Activated CD4-positive, alpha-beta T cell treated with anti-CD3 and anti-CD28 coated beads, Interleukin-2, amount 10 ng/mL, durations not matched to agents 24 days and 14 days (primary cell): ENCODE results near the gene FOXRED1. TPM values are rescaled to one million over a fixed set of nuclear protein-coding genes. Genes with fewer than 3 reads are reported as not detected.
"Not testable (repeated sequence)": the region's sequence is repeated elsewhere in the genome, so short reads cannot be mapped to it uniquely, and the experiment has no call there.

Experiments
- DNase-seq: peaks from one replicate; pipeline ENCODE4 v3.0.0; 2022
- H3K27ac Mint-ChIP-seq: one replicate; pipeline ENCODE4 v1.8.0; 2022; ENCODE audit warnings: mild to moderate bottlenecking, mixed read lengths
- H3K27me3 Mint-ChIP-seq: one replicate; pipeline ENCODE4 v1.8.0; 2022; ENCODE audit warnings: mixed read lengths
- H3K36me3 Mint-ChIP-seq: one replicate; pipeline ENCODE4 v1.8.0; 2022; ENCODE audit warnings: low read depth, mild to moderate bottlenecking, mixed read lengths
- H3K4me1 Mint-ChIP-seq: one replicate; pipeline ENCODE4 v1.8.0; 2021; ENCODE audit warnings: mixed read lengths
- H3K4me3 Mint-ChIP-seq: one replicate; pipeline ENCODE4 v1.8.0; 2022; ENCODE audit warnings: mild to moderate bottlenecking, moderate library complexity, mixed read lengths
- H3K9me3 Mint-ChIP-seq: one replicate; pipeline ENCODE4 v1.8.0; 2021; ENCODE audit warnings: mixed read lengths
- intact Hi-C: fragments of 100-400 bp; cut with micrococcal nuclease; formaldehyde crosslinking; loops from one replicate; pipeline ENCODE4 v1.15.1; 2023
- total RNA-seq: library from RNA; stranded (reverse); gene quantifications from 2 replicates; pipeline ENCODE4 v1.2.3, GENCODE V29; 2022

The FOXRED1 gene
- 57.8 and 59.2 TPM in 2 replicates for total RNA-seq

GRCh38 chr11:126268708-126269579 is at the start of gene FOXRED1, which contains the start of gene SRPRA:
FOXRED1 (plus strand) TSS chr11:126269154; CDS start chr11:126269207, 53 bp downstream.
SRPRA (minus strand) TSS chr11:126268895; CDS start chr11:126268804, 91 bp downstream.
- intact Hi-C loops: loop anchor here (1.0 to 10.0 kb wide), 9 partner anchors 14 to 1392 kb away; partner anchors contain the start of genes CDON, CHEK1, DCPS and EI24
- peak; percentile 100 for DNase-seq
- H3K36me3 Mint-ChIP-seq: peaks cover 50% of the 10 kb centered on the region

GRCh38 chr11:126219547-126219946 is 49.4 kb upstream of the FOXRED1 start:
- no peak for DNase-seq

More at GRCh38 chr11:126268708-126269579, at the start of gene FOXRED1, which contains the start of gene SRPRA:
- H3K4me3 Mint-ChIP-seq: peak within 1 kb of the TSS; percentile 95
- peaks cover 33% of the 10 kb centered on the region for H3K4me1 Mint-ChIP-seq
- peak within 1 kb of the TSS; percentile 92 for H3K27ac Mint-ChIP-seq
- H3K9me3 Mint-ChIP-seq: no peaks in the 10 kb centered on the region
- no peaks in the 10 kb centered on the region for H3K27me3 Mint-ChIP-seq

GRCh38 chr11:126224647-126225294 is 44.2 kb upstream of the FOXRED1 start:
- H3K27me3 Mint-ChIP-seq: no peaks in the 10 kb centered on the region
- no peak overlapping the region for H3K4me3 Mint-ChIP-seq
- no peak for DNase-seq
- H3K27ac Mint-ChIP-seq: no peak overlapping the region
- peaks cover 3% of the 10 kb centered on the region for H3K36me3 Mint-ChIP-seq
- no peaks in the 10 kb centered on the region for H3K9me3 Mint-ChIP-seq
- H3K4me1 Mint-ChIP-seq: peaks cover 4% of the 10 kb centered on the region
- intact Hi-C loops: no loop called here

More at GRCh38 chr11:126219547-126219946, 49.4 kb upstream of the FOXRED1 start:
- intact Hi-C loops: no loop called here
- Mint-ChIP-seq H3K4me3 (no peak overlapping the region), H3K4me1 (peaks cover 8% of the 10 kb centered on the region), H3K27ac (no peak overlapping the region), H3K9me3 (no peaks in the 10 kb centered on the region), H3K36me3 (no peaks in the 10 kb centered on the region), H3K27me3 (no peaks in the 10 kb centered on the region)

DNA sequence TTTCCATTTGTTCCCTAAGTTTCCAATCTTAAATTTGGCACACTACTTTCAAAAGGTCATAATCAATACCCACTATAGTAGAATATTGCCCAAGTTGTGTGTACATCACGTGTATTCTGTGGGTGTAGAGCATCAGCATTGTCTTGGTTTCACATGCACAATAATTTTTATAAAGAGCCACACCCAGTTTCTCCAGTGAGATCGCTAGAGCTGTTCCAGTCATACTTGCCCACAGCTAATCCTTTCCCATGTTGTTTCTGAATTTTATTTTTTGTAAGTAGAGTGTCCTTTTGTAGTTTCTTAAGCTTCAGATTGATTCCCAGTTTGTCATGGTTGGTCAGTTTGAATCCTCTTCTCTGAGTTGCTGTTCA is 43.7 kb upstream of the FOXRED1 start:
- Mint-ChIP-seq H3K27me3 (no peaks in the 10 kb centered on the region), H3K36me3 (peaks cover 5% of the 10 kb centered on the region), H3K4me1 (peaks cover under 1% of the 10 kb centered on the region), H3K9me3 (no peaks in the 10 kb centered on the region), H3K4me3 (no peak overlapping the region), H3K27ac (no peak overlapping the region)
- intact Hi-C loops: no loop called here
- no peak for DNase-seq

DNA sequence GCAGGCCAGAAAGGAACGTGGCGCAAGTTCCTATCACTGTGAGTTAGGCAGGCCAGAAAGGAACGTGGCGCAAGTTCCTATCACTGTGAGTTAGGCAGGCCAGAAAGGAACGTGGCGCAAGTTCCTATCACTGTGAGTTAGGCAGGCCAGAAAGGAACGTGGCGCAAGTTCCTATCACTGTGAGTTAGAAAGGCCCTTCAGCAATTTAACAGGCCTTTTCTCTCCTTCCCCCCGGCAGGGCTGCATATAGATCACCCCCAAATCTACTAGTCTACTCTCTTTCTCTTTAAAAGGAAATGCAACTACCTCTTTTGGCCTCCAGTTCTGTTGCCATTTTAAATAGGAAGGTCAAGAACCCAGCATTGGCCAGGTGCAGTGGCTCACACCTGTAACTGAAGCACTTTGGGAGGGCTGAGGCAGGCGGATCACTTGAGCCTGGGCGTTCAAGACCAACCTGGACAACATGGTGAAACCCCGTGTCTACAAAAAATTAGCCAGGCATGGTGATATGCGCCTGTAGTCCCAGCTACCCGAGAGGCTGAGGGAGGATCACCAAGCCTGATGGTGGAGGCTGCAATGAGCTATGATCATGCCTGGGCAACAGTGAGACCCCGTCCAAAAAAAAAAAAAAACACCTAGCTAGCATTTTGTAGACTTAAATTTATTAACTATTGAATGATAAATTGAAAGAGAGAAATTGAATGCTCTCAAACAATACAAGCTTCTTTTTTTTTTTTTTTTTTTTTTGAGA is 42.4 kb upstream of the FOXRED1 start:
- no peaks in the 10 kb centered on the region for H3K27me3 Mint-ChIP-seq
- peaks cover 7% of the 10 kb centered on the region for H3K36me3 Mint-ChIP-seq
- no peak for DNase-seq
- H3K4me1 Mint-ChIP-seq: no peaks in the 10 kb centered on the region
- H3K9me3 Mint-ChIP-seq: no peaks in the 10 kb centered on the region
- no peak overlapping the region for H3K27ac Mint-ChIP-seq
- no peak overlapping the region for H3K4me3 Mint-ChIP-seq
- intact Hi-C loops: no loop called here

DNA sequence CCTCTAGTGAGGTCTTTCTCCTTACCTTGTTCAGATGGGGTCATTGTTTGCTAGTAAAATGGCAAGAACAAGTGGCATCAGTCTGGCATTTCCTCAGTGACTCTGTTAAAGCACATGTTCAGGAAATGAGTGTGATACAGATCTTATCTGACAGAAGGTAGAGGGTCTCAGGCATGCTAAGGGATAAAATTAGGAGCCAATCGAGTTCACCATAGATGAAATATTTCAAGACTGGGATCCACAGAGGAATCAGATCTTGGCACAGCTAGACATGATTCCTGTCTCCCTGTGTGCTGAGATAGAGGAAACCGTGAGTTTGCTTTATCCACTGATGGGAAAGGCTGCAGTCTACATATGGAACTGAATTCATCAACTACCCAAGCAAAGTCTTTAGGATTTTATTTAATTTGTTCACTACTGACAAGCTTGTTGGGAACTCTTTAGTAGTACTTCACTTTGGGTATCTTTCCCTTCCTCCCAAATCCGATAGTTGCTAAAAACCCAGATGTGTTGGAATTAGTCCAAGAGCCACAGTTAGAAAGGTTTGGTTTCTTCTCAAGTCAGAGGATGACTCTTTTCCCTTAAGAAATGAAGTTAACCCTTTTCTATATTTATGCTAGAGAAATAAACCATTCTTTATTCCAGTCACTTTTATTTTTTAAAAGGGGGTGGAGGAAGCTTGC is 39.0 kb upstream of the FOXRED1 start:
- Mint-ChIP-seq H3K9me3 (no peaks in the 10 kb centered on the region), H3K27ac (no peak overlapping the region), H3K4me1 (no peaks in the 10 kb centered on the region), H3K36me3 (peaks cover 8% of the 10 kb centered on the region), H3K4me3 (no peak overlapping the region), H3K27me3 (no peaks in the 10 kb centered on the region)
- DNase-seq: no peak
- intact Hi-C loops: no loop called here

- Mint-ChIP-seq H3K9me3 (no peaks in the 10 kb centered on the region), H3K36me3 (peaks cover 16% of the 10 kb centered on the region), H3K27ac (no peak overlapping the region), H3K4me1 (no peaks in the 10 kb centered on the region), H3K4me3 (no peak overlapping the region), H3K27me3 (no peaks in the 10 kb centered on the region)
- no peak for DNase-seq
- intact Hi-C loops: no loop called here
Measured at GRCh38 chr11:126231725-126232459, 37.1 kb upstream of the FOXRED1 start.

GRCh38 chr11:126232683-126233082 is 36.3 kb upstream of the FOXRED1 start:
- H3K9me3 Mint-ChIP-seq: no peaks in the 10 kb centered on the region
- intact Hi-C loops: no loop called here

DNA sequence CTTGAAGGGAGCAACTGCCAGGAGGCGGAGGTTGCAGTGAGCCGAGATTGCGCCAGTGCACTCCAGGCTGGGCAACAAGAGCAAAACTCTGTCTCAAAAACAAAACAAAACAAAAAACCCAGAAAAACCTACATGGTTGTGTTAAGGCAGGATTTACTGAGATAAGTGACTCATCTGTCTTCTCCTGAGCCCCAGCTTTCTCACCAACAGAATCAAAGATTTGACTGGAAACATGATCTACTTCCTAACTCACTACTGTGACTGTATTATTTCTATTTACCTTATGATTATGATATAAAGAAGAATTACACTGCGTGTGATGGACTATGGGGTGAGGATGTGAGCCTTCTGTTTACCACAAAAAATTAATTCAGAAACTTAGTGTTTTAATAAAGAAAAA is 35.6 kb upstream of the FOXRED1 start:
- H3K36me3 Mint-ChIP-seq: peaks cover 20% of the 10 kb centered on the region
- no peaks in the 10 kb centered on the region for H3K4me1 Mint-ChIP-seq
- no peak overlapping the region for H3K4me3 Mint-ChIP-seq

More at GRCh38 chr11:126232683-126233082, 36.3 kb upstream of the FOXRED1 start:
- Mint-ChIP-seq H3K27ac (no peak overlapping the region), H3K4me1 (no peaks in the 10 kb centered on the region), H3K4me3 (no peak overlapping the region), H3K27me3 (no peaks in the 10 kb centered on the region), H3K36me3 (peaks cover 16% of the 10 kb centered on the region)
- DNase-seq: no peak

DNA sequence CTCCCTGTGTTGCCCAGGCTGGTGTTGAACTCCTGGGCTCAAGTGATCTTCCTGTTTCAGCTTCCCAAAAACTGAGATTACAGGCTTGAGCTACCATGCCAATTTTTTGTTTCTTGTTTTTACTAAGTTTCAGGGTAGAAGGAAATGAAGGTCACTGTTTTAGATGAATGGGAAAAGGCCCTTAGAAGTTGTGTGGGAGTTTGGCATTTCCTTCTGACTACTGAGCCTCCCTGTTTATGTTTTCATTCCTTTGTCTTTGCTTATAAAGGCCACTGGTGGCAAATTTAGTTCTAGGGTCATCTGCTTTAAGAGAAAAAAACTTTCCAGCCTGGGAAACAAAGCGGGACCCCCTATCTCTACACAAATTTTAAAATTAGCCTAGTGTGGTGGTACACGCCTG is 22.3 kb upstream of the FOXRED1 start:
- Mint-ChIP-seq H3K4me1 (no peaks in the 10 kb centered on the region), H3K27ac (no peak overlapping the region), H3K4me3 (no peak overlapping the region), H3K27me3 (no peaks in the 10 kb centered on the region), H3K9me3 (no peaks in the 10 kb centered on the region), H3K36me3 (peaks cover 11% of the 10 kb centered on the region)
- no peak for DNase-seq
- intact Hi-C loops: no loop called here

More for the DNA sequence above, 35.6 kb upstream of the FOXRED1 start:
- intact Hi-C loops: no loop called here
- DNase-seq: no peak
- Mint-ChIP-seq H3K27ac (no peak overlapping the region), H3K9me3 (no peaks in the 10 kb centered on the region), H3K27me3 (no peaks in the 10 kb centered on the region)

DNA sequence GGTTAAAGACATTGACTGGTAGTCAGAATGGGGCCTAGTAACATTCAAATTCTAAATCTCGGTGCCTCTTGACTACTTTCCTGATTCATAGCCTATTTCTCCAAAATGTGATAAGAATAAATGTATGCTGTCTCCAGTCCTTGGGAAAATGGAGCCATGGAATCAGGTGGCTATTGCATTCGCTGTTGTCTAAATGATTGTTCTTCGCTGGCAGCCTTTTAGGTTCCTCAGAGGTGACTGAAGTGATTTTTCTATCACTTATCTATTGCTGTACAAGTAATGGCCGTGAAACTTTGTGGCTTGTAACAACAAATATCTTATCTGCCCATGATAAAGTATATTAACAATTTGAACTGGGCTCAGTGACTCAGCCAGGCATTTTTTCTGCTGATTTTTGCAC is 15.7 kb upstream of the FOXRED1 start:
- no peak overlapping the region for H3K4me3 Mint-ChIP-seq
- H3K9me3 Mint-ChIP-seq: no peaks in the 10 kb centered on the region
- intact Hi-C loops: no loop called here
- H3K4me1 Mint-ChIP-seq: peaks cover 2% of the 10 kb centered on the region
- no peaks in the 10 kb centered on the region for H3K27me3 Mint-ChIP-seq
- H3K36me3 Mint-ChIP-seq: peaks cover 20% of the 10 kb centered on the region
- no peak for DNase-seq
- no peak overlapping the region for H3K27ac Mint-ChIP-seq

GRCh38 chr11:126254819-126255218 is 14.1 kb upstream of the FOXRED1 start:
- no peak for DNase-seq
- intact Hi-C loops: no loop called here
- Mint-ChIP-seq H3K9me3 (no peaks in the 10 kb centered on the region), H3K27me3 (no peaks in the 10 kb centered on the region), H3K4me3 (no peak overlapping the region), H3K36me3 (peaks cover 18% of the 10 kb centered on the region), H3K27ac (no peak overlapping the region), H3K4me1 (peaks cover 2% of the 10 kb centered on the region)

GRCh38 chr11:126255507-126255906 is 13.4 kb upstream of the FOXRED1 start:
- H3K27me3 Mint-ChIP-seq, H3K4me1 Mint-ChIP-seq, intact Hi-C loops, H3K27ac Mint-ChIP-seq, H3K4me3 Mint-ChIP-seq, H3K9me3 Mint-ChIP-seq, DNase-seq: not testable (repeated sequence)
- H3K36me3 Mint-ChIP-seq: peaks cover 20% of the 10 kb centered on the region
